IPS DF 6.9 (cell line): ENCODE measurements around the gene ZSWIM4.
"Not testable (repeated sequence)": the region's sequence is repeated elsewhere in the genome, so short reads cannot be mapped to it uniquely, and the experiment has no call there.

ENCODE experiments used
- DNase-seq: peaks from one replicate; pipeline ENCODE4 v3.0.0-alpha.2; 2013; ENCODE audit warnings: low read depth, low spot score
- H3K27ac ChIP-seq: one replicate; pipeline ENCODE4 v1.5.1; 2013; ENCODE audit warnings: low read length, control low read depth
- H3K27me3 ChIP-seq: 2 replicates; pipeline ENCODE4 v1.6.1; 2013; ENCODE audit warnings: mild to moderate bottlenecking, low read length; ENCODE audit not compliant: control insufficient read depth, insufficient read depth
- H3K36me3 ChIP-seq: 2 replicates; pipeline ENCODE4 v1.6.1; 2013; ENCODE audit warnings: low read length; ENCODE audit not compliant: control insufficient read depth, insufficient read depth
- H3K4me1 ChIP-seq: 2 replicates; pipeline ENCODE4 v1.6.1; 2013; ENCODE audit warnings: low read length; ENCODE audit not compliant: control insufficient read depth, insufficient read depth
- H3K4me3 ChIP-seq: 2 replicates; pipeline ENCODE4 v1.5.1; 2013; ENCODE audit warnings: mild to moderate bottlenecking, low read length
- H3K9me3 ChIP-seq: 2 replicates; pipeline ENCODE4 v1.6.1; 2013; ENCODE audit warnings: low read length, inconsistent platforms; ENCODE audit not compliant: control insufficient read depth, insufficient read depth
- WGBS: extraction: QIAGEN DNeasy Blood & Tissue Kit; methylation state at CpG from one replicate; pipeline ENCODE4 v1.1.7; 2013; ENCODE audit warnings: mixed read lengths, missing lambda C conversion rate; ENCODE audit not compliant: insufficient read length, insufficient coverage; 5-methylcytosine and 5-hydroxymethylcytosine counted together

Gene ZSWIM4

GRCh38 chr19:13778847-13779246 is 16.4 kb upstream of the ZSWIM4 start:
- H3K4me1 ChIP-seq = no peaks in the 10 kb centered on the region
- WGBS = no CpG with 5 or more reads among the region's 6 CpGs
- no peaks in the 10 kb centered on the region for H3K27me3 ChIP-seq
- DNase-seq = no peak
- H3K9me3 ChIP-seq = no peaks in the 10 kb centered on the region
- H3K36me3 ChIP-seq = peaks cover 20% of the 10 kb centered on the region
- H3K4me3 ChIP-seq = no peak overlapping the region
- no peak overlapping the region for H3K27ac ChIP-seq

DNA sequence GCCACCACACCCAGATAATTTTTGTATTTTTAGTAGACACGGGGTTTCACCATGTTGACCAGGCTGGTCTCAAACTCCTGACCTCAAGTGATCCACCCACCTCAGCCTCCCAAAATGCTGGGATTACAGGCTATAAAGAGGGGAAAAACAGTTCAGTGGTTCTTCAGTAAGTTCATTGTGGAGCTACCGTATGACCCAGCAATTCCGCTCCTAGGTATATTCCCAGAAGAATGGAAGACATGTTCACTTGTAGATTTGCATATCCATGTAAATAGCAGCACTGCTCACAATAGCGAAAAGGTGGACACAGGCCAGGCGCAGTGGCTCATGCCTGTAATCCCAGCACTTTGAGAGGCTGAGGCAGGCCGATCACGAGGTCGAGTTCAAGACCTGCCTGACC is 15.4 kb upstream of the ZSWIM4 start:
- not testable (repeated sequence) for H3K4me3 ChIP-seq, DNase-seq, H3K27ac ChIP-seq, H3K27me3 ChIP-seq, H3K9me3 ChIP-seq, H3K4me1 ChIP-seq
- no CpG with 5 or more reads among the region's 8 CpGs for WGBS
- peaks cover 20% of the 10 kb centered on the region for H3K36me3 ChIP-seq

DNA sequence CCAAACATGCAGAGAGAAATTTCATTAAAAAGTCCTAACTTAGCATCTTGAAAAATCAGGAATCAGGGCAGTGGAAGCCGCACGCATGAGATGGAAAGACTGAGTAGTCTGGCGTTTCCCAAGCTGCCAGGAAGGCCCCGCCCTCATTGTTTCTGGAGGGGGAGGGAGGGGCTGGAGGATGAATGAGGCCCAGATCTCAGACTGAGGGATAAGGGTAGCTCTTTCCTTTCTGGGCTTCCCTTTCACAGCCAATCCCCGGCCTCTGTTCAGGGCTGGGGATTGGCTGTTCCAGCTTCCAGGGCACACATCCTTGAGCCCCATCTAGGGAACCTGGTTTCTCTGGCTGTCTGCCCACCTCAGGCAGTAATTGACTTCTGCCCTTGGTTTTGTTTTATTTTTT is 13.7 kb upstream of the ZSWIM4 start:
- no peak for DNase-seq
- H3K27ac ChIP-seq = no peak overlapping the region
- WGBS = no CpG with 5 or more reads among the region's 5 CpGs

GRCh38 chr19:13782537-13782936 is 12.7 kb upstream of the ZSWIM4 start:
- no peaks in the 10 kb centered on the region for H3K4me1 ChIP-seq
- WGBS = no CpG with 5 or more reads among the region's 8 CpGs
- DNase-seq = no peak
- no peak overlapping the region for H3K27ac ChIP-seq
- no peaks in the 10 kb centered on the region for H3K27me3 ChIP-seq
- H3K4me3 ChIP-seq = no peak overlapping the region
- peaks cover 18% of the 10 kb centered on the region for H3K36me3 ChIP-seq
- H3K9me3 ChIP-seq = no peaks in the 10 kb centered on the region

More for the DNA sequence above, 13.7 kb upstream of the ZSWIM4 start:
- no peaks in the 10 kb centered on the region for H3K27me3 ChIP-seq
- peaks cover 20% of the 10 kb centered on the region for H3K36me3 ChIP-seq
- no peaks in the 10 kb centered on the region for H3K4me1 ChIP-seq
- H3K4me3 ChIP-seq = no peak overlapping the region
- H3K9me3 ChIP-seq = no peaks in the 10 kb centered on the region

- no peak for DNase-seq
- no peaks in the 10 kb centered on the region for H3K9me3 ChIP-seq
- H3K27ac ChIP-seq = no peak overlapping the region
- H3K4me3 ChIP-seq = no peak overlapping the region
- H3K27me3 ChIP-seq = no peaks in the 10 kb centered on the region
- peaks cover 6% of the 10 kb centered on the region for H3K36me3 ChIP-seq
- WGBS = no CpG with 5 or more reads among the region's 18 CpGs
- no peaks in the 10 kb centered on the region for H3K4me1 ChIP-seq
These were observed 11.4 kb upstream of the ZSWIM4 start for GRCh38 chr19:13783565-13784500.

- Histone ChIP-seq H3K9me3 (no peaks in the 10 kb centered on the region), H3K36me3 (no peaks in the 10 kb centered on the region), H3K4me3 (no peak overlapping the region), H3K4me1 (no peaks in the 10 kb centered on the region), H3K27ac (no peak overlapping the region), H3K27me3 (no peaks in the 10 kb centered on the region)
- WGBS = no CpG with 5 or more reads among the region's 17 CpGs
- no peak for DNase-seq
These were observed 10.4 kb upstream of the ZSWIM4 start for GRCh38 chr19:13784731-13785452.

- DNase-seq = no peak
- Histone ChIP-seq H3K4me3 (no peak overlapping the region), H3K9me3 (no peaks in the 10 kb centered on the region), H3K27ac (no peak overlapping the region), H3K27me3 (no peaks in the 10 kb centered on the region), H3K36me3 (no peaks in the 10 kb centered on the region), H3K4me1 (no peaks in the 10 kb centered on the region)
- no CpG with 5 or more reads among the region's 8 CpGs for WGBS
These were observed 6.3 kb upstream of the ZSWIM4 start for GRCh38 chr19:13788991-13789390.

- Histone ChIP-seq H3K36me3 (no peaks in the 10 kb centered on the region), H3K27ac (no peak overlapping the region), H3K27me3 (no peaks in the 10 kb centered on the region), H3K4me3 (no peak overlapping the region), H3K9me3 (no peaks in the 10 kb centered on the region), H3K4me1 (no peaks in the 10 kb centered on the region)
- no CpG with 5 or more reads among the region's 8 CpGs for WGBS
- no peak for DNase-seq
These were observed 4.9 kb upstream of the ZSWIM4 start for GRCh38 chr19:13790354-13790753.

- not testable (repeated sequence) for DNase-seq, H3K27me3 ChIP-seq, H3K4me1 ChIP-seq, H3K9me3 ChIP-seq, H3K4me3 ChIP-seq, H3K27ac ChIP-seq, H3K36me3 ChIP-seq
- no CpG with 5 or more reads among the region's 9 CpGs for WGBS
These were observed 1.9 kb upstream of the ZSWIM4 start for GRCh38 chr19:13793317-13793716.

GRCh38 chr19:13794398-13794756 is 866 bp upstream of the ZSWIM4 start:
- Histone ChIP-seq H3K4me1 (no peaks in the 10 kb centered on the region; the same call in 1 of the 2 replicates), H3K36me3 (no peaks in the 10 kb centered on the region), H3K9me3 (no peaks in the 10 kb centered on the region), H3K27ac (no peak overlapping the region), H3K27me3 (no peaks in the 10 kb centered on the region), H3K4me3 (peak overlapping the region; percentile 44; the same call in 1 of the 2 replicates)
- WGBS = no CpG with 5 or more reads among the region's 8 CpGs
- no peak for DNase-seq
